HEK293 (cell line): ENCODE results near the gene DLK2.

Source experiments
- KLF17 ChIP-seq: fragments of 450-650 bp; formaldehyde crosslinking; IDR thresholded peaks from 2 replicates; pipeline ENCODE4 v1.5.1; 2016; ENCODE audit warnings: missing biosample characterization, missing genetic modification characterization
- PRDM4 ChIP-seq: fragments of 450-650 bp; formaldehyde crosslinking; IDR thresholded peaks from 2 replicates; pipeline ENCODE4 v1.5.1; 2017; ENCODE audit warnings: missing biosample characterization, missing genetic modification characterization
- ZNF596 ChIP-seq: fragments of 450-650 bp; IDR thresholded peaks from 2 replicates; pipeline ENCODE4 v1.5.0; 2018; ENCODE audit warnings: missing biosample characterization, mild to moderate bottlenecking, missing genetic modification characterization, moderate library complexity

The DLK2 gene

GRCh38 chr6:43401730-43402129 is 53.6 kb downstream of the DLK2 start (continued):
- TF ChIP-seq KLF17 (tag by site-specific recombination) (no peak), ZNF596 (tag by site-specific recombination) (no peak), PRDM4 (tag by site-specific recombination) (no peak)
